CD4-positive, alpha-beta T cell treated with Interleukin-6 for 4 hours (primary cell): ENCODE measurements around the gene LRIT1.
A peak's percentile ranks its signal among the peaks of the same experiment; 100 is the strongest.
"Not testable (repeated sequence)": the region's sequence is repeated elsewhere in the genome, so short reads cannot be mapped to it uniquely, and the experiment has no call there.

Source experiments
- DNase-seq: peaks from one replicate; pipeline ENCODE4 v3.0.0-alpha.2; 2020; ENCODE audit warnings: mixed read lengths

Gene LRIT1, protein sequence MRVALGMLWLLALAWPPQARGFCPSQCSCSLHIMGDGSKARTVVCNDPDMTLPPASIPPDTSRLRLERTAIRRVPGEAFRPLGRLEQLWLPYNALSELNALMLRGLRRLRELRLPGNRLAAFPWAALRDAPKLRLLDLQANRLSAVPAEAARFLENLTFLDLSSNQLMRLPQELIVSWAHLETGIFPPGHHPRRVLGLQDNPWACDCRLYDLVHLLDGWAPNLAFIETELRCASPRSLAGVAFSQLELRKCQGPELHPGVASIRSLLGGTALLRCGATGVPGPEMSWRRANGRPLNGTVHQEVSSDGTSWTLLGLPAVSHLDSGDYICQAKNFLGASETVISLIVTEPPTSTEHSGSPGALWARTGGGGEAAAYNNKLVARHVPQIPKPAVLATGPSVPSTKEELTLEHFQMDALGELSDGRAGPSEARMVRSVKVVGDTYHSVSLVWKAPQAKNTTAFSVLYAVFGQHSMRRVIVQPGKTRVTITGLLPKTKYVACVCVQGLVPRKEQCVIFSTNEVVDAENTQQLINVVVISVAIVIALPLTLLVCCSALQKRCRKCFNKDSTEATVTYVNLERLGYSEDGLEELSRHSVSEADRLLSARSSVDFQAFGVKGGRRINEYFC

DNA sequence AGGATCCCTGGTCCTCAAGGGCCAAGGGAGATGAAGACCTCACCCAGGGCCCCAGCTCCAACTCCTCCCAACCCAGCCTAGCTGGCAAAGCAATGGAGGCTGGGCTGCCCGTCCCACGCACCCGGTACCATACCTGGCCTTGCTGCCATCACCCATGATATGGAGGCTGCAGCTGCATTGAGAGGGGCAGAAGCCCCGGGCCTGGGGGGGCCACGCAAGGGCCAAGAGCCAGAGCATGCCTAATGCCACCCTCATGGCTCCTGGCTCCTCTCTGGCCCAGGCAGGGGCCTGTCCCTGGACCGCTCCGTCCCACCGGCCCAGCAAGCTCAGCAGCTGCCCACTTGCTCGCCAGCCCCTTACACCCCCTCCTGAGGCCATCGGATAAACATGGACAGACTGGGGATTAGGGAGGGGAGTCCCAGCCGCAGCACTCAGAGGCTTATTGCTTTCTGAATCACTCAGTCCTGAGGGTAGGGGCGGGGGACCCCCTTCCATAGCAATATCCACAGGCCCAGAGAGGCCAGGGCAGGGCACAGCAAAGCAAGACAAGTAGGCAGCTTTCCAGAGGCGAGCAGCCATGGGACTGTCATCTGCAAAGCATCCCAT lies at the start of gene LRIT1:
Gene LRIT1, minus strand, starts transcription at position 362 of the 606 bp plus-strand sequence. Its CDS starts 107 bp downstream, at position 255.
- DNase-seq: no peak

DNA sequence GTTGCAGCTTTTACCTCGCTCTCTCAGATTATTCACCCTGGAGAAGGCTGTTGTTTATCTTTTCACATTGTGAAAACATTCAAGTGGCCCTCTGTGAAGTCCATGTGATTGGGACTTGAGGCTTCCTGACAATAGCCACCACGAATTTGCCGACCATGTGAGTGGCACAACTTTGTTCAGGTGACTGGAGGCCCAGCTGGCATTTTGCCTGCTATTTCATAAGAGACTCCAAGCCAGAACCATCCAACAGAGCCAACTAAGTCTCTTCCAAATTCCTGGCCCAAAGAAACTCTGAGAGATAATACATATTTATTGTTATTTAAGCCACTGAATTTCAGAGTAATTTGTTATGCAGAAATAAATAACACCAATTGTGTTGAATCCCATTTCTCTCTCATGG lies 48.9 kb upstream of the LRIT1 start:
- DNase-seq: no peak

DNA sequence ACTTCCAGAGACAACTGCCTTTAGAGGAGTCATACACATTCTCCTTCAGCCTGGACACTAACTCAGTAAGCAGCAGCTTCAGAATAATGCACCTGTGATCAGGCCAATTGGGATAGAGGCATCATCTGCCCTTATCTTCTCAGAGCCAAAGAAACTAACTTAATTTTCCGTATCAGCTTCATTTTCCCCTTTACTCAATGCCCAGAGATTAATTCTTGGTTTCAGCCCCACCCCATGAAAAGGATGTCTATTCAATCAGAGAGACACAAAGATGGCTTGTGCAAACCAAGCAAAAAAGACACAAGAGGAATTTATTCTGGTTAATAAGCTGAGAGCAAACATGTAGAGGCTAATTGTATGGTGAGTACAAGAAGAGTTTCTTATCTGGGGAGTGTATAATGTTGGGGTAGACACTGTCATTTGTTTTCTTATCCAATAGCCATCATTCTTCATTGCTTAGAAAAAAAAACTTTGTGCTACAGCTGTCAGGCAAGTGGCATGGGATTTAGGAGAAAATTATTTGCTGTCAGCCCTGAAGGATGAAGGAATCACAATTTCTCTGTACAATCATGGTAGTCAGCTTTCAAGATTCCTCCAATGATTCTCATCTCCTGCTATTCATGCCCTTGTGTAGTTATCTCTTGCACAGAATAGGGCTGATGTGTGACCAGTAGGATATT lies 48.3 kb upstream of the LRIT1 start:
- DNase-seq: no peak

DNA sequence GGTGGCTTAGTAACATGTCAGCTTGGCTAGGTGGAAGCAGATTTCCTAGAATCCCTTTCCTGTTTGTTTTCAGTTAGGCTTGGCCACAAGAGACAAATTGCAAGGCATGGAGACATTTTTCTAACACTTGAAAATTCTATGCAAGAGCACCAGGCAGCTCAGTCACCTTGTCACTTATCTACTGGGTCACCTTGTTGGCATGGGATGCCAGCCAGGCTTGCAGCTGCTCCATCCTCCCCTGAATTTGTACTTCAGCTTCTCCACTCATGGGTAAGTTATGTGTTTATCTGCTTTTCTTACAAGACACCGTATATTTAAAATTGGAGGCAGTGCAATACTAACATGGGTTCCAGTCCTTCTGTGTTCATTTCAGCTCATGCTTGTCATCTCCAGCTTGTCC lies 46.8 kb upstream of the LRIT1 start:
- DNase-seq: no peak

DNA sequence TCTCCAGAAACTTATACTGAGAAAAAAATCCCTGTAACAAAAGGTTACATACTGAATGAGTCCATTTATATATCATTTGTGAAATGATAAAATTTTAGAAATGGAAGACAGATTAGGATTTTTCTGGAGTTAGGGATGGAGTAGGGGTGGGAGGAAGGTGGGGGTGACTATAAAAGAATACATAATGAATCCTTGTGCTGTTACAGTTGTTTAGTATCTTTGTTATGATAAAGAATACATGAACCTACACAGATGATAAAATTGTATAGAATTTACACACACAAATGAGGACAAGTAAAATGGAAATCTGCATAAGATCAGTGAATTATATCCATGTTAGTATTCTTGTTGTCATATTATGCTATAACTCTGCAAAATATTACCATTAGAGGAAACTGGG lies 45.3 kb upstream of the LRIT1 start:
- no peak for DNase-seq

DNA sequence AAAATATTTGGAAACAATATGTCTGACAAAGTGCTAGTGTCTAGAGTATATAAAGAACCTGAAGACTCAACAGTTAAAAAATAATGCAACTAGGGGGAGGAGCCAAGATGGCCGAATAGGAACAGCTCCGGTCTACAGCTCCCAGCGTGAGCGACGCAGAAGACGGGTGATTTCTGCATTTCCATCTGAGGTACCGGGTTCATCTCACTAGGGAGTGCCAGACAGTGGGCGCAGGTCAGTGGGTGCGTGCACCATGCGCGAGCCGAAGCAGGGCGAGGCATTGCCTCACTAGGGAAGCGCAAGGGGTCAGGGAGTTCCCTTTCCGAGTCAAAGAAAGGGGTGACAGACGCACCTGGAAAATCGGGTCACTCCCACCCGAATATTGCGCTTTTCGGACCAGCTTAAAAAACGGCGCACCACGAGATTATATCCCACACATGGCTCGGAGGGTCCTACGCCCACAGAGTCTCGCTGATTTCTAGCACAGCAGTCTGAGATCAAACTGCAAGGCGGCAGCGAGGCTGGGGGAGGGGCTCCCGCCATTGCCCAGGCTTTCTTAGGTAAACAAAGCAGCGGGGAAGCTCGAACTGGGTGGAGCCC lies 38.6 kb upstream of the LRIT1 start:
- DNase-seq: not testable (repeated sequence)

DNA sequence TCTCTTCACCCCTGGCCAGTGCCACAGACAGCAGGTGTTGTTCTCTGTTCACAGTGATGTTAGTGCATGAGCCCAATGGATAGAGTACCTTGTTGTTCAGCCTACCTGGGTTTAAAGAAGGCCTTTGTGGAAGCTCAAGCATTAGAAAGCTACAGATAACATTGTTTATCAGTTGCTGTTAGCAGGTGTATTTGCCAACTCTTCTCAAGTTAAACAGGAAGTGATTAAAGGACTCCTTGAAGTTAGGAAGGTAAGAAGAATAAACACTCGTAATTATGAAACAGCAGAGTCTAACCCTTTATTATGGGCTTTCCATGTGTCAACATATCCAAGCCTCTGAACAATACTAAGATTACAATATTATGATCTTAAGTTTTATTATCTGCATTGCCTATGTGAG lies 29.4 kb upstream of the LRIT1 start:
- no peak for DNase-seq

DNA sequence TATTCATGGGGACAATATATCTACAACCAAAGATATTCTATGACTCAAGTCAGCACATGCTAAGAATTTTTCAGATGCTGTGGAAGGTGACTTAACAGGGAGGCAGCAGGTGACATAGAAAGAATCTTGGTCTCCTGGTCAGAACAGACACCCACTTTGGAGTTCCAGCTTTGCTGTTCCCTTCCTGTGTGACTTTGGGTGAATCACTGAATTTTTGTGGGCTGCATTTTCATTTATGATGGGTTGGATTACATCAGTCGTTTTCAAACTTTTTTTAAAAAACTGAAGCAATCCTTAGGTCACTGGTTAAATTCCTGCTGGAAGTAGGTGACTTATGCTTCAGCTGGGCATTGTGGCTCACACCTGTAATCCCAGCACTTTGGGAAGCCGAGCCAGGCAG lies 28.4 kb upstream of the LRIT1 start:
- DNase-seq: no peak

DNA sequence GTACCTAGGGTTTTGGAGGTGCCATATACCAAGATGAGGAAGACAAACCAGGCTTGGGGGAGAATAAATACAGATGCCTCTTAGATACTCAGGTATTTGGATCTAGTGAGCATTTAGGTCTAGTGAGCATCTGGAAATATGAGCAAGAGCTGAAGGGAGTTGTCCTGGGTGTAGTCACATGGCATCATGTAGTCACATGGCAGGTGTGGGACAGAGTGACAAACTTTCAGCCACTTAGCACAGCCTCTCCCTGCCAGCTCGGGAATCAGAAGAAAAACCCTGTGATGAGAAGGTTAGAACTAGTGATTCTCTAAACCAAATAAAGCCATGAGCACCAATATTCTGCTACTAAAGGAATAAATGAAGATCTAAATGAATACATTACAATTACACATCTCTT lies 27.8 kb upstream of the LRIT1 start:
- DNase-seq: no peak

DNA sequence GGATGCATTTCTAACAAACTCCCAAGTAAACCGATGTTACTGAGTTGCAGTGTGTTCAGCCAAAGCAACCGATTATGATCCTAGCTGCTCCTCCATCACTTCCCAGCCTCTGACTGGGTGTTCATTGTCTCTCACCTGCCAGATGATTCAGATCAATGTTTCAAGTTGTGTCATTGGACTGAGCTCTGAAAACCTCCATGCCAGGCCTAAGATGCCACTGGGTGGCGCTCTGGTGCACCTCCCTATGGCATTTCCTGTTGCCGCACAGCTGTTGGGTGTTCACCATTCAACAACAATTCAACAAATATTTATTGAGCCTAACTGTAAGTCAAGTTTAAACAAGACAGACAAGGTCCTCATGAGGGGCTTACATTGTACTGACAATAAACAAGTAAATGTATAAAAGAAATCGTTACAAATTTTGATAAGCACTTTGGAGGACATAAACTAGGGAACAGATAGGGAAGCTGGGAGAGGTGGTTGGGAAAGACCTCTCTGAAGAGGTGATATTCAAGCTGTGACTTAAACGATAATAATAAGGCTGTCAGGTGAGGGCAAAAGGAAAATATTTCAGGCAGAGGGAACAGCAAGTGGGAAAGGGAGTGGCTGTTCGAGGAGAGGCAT lies 26.3 kb upstream of the LRIT1 start:
- peak; percentile 63 for DNase-seq

DNA sequence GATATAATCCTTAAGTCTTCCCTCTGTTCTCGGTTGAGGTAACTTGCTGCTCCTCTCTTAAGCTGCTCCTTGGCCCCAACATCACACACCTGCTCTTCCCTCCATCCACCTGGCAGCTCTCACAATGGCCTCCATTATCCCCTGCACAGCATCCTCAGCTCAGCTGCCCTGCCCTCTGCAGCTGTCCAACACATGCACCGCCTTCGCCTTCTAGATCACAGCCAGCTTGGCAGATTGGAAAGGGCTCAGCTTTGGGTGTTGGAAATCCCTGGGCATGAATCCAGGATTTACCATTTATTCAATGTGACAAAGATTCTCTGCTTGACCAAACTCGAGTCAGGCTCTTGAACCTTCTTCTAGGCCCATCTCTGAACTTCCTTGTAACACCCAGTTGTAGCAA lies 24.1 kb upstream of the LRIT1 start:
- DNase-seq: no peak

DNA sequence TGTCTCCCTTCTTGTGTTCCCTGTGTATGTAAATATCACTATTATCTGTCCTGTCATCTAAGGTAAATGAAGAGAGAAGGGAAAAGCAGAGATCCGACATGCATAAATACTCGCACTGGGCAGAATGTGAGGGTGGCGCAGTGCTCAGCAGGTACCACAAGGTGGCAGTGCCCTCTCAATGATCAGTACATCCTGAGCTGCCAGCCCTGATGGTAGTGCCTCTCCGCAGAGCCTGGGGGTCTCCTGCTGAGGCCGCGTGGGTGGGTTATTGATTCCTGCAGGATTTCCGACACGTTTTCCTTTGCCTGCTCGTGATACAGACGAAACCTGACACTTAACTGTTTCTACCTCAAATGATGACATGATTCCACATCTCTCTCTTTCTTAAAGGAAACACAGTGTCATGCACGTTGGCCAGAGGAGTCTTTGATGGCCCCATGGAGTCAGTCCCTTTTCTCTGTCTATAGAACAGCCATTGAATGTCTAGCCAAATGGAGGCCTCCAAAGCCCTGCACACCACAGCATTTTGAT lies 23.3 kb upstream of the LRIT1 start:
- peak; percentile 74 for DNase-seq

DNA sequence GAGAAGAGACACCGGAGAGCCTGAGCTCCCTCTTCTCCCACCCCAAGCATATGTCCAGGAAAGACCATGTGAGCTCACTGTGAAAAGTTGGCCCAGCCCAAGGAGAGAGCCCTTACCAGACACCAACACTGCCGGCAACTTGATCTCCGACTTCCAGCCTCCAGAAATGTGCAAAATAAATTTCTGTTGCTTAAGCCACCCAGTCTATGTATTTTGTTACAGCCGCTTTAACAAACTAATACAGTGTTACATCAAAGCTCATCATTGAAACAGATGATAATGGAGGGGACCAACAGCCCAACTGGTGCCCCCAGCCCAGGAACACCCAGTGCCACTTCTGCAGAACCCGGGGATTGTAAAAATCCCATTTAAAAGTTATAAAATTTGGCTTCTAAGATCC lies 22.4 kb upstream of the LRIT1 start:
- DNase-seq: no peak

DNA sequence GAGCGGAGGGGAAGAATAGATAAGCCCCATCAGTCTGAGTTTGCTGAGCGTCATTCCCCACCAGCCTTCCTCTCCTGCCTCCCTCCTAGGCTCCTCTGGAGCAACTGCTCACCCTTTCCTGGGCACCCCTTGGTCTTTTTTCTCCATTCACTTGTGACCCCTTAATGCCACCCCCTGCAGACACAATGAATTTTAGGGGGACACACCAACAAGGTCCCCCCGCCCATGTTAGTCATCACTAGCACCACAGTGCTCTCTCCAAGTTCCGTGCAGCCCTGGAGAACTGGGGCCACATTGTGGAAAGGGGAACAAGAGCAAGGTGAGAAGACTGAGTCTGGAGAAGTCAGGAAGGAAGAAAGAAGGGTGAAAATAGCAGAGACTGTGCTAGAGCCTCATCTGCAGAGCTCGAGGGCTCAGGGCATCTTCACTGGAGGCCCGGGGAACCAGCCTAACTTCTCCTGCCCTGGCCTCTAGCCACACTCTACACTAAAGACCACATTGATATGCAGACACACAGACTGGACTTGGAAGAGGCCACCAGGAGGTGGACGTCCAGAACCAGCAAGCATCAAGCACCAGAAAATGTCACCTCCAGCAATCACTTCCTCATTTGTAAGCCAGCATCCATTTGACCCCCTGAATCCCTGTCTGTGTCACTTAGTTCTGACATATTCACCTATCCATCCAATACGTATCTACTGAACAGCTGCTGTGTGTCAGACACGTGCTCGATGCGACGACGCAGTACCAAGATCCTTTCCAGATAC lies 21.0 kb upstream of the LRIT1 start:
- no peak for DNase-seq

DNA sequence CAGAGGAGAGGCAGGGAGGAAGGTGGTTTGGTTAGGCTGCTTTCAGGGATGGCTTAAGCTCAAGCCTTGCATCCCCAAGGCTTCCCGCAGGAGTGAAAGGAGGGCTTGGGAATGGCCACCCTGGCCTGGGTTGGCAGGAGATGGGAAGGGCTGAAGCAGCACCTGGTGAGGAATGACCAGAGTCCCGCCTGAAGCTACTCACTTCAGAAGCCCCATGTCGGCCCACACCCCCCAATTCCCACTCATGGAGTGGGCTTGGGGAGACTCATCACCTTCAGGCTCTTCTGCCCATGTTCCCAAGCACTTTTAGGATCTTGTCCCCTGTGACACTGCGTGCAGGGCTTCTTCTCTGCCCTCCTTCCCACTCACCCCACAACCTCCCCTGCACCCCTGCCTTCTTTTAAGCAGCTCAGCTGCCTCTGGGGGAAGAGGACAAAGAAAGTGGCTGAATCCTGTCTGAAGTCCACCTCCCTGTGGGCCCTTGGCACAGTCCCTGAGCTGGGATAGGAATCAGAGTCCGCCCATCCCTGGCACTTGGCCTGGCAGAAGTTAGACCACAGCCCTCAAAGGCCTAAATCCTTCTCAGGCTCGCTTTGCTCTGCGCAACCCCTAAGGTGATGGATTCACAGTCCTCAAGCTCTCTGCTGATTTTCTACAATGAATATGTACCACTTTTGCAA lies 20.0 kb upstream of the LRIT1 start:
- no peak for DNase-seq

DNA sequence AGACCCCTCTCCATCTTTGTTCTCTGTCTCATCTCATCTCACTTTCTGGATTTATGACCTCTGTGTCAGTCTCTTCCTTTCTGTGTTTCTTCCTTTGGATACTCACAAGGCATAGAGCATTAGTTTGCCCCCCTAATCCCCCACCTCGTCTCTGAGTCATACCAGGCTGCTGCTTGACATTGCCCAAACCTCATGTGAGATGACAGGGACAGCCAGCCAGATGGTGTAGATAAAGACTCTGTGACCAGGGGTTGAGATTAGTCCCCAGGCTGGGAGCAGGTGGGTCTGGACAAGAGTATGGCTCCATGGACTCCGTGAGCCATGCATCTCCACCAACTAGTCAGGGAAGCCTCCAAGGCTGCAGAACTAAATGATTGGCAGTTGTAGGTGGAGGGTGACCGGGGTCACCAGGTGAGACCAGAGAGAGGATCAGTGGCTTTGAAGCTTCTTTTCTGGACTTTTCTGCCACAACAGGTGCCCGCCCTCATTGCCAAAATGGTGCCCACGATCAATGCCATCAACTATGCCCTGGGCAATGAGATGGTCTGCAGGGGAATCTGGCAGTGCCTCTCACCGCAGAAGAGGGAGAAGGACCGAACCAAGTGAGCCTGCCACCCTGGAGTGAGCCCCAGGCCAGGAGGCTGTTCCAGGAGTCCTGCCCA lies 16.8 kb upstream of the LRIT1 start:
- no peak for DNase-seq

DNA sequence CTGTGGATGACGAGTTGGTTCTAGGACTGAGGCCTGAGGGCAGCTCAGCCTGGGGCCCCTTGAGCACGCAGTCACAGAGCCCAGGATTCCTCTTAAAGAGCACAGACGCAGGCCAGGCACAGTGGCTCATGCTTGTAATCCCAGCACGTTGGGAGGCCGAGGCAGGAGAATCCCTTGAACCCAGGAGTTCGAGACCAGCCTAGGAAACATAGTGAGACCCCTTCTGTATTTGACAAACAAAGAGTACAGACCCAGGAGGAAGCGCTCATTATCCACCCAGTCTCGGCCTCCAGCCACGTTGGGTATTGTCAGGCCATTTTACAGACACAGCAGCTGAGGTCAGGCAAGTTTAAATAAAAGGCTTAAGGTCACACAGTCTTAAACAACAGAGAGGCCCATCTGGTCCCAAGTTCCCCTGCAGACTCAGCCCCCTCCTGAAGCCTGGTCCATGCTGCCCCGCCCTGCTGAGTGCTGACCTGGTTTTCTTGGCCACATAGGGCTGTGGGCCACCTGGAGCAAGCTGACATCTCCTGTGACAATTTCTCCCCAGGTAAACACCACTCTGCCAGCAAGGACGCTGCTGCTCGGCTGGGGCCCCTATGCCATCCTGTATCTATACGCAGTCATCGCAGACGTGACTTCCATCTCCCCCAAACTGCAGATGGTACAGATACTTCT lies 16.1 kb upstream of the LRIT1 start:
- no peak for DNase-seq

DNA sequence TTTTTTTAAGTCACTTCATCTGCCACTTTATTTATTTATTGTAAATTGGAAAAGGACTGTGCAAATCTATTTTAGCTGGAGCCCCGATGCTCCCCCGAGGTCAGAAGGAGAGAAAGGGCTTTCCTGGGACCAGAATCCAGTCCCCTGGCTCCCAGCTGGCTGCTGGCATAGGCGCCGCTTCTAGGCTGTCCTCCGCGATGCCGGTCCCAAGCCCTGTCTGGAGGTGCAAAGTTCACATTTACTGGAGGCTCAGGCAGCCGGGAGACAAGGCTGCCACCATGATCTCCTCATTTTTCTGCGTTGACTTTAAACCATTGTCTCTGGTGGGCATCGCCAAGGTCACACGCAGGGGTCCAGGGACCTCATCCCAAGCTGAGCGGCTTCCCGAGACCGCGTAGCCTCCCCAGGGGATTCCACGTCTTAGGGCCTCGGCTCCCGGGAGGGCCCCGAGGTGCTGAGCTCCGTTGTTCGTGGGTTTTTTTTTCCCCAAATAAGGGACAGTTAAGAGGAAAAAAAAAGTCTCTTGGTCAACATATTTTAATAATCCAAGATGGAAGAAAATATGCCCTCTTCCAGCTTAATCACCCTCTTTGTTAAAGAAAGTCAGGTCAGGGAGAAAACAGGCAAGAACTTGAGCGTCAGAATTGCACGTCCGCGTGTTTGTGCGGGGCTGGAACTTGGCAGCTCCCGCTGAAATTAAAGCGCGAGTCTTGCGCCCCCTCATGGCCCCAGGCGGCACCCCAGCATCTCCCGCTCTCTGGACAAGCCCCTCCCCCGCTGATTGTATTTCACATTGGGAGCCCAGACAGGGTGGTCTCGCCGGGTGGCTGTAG lies 15.4 kb upstream of the LRIT1 start:
- DNase-seq: peak; percentile 38
